CD4-positive, CD25-positive, alpha-beta regulatory T cell (primary cell): ENCODE data around the gene UNKL. TPM values are rescaled to one million over a fixed set of nuclear protein-coding genes. Genes with fewer than 3 reads are reported as not detected.

Source experiments
- ATAC-seq, 2 donors: fragments of 150-1000 bp; cut with Tn5 transposase; one replicate each; pipeline ENCODE4 v1.10.0; 2021; ENCODE audit warnings: low read depth in 2 of 2, moderate number of reproducible peaks in 2 of 2, moderate library complexity in 1 of 2
- DNase-seq, 3 donors: peaks; one replicate each; pipeline versions ENCODE4 v3.0.0 to v3.0.0-alpha.2; 2012 to 2022; ENCODE audit warnings: mixed read lengths in 1 of 3
- H3K27ac ChIP-seq: one replicate; pipeline ENCODE4 v1.7.0; 2013; ENCODE audit warnings: mild to moderate bottlenecking, low read length; ENCODE audit not compliant: insufficient read depth, poor library complexity, severe bottlenecking
- H3K27me3 ChIP-seq: one replicate; pipeline ENCODE4 v1.7.0; 2013; ENCODE audit warnings: low read length; ENCODE audit not compliant: control insufficient read depth, insufficient read depth
- H3K36me3 ChIP-seq: one replicate; pipeline ENCODE4 v1.7.0; 2013; ENCODE audit warnings: mild to moderate bottlenecking, low read length, moderate library complexity; ENCODE audit not compliant: control insufficient read depth, insufficient read depth
- H3K4me1 ChIP-seq: 2 replicates; pipeline ENCODE4 v1.7.0; 2013; ENCODE audit warnings: mild to moderate bottlenecking, low read length; ENCODE audit not compliant: insufficient read depth, control insufficient read depth, poor library complexity, severe bottlenecking
- H3K4me3 ChIP-seq: one replicate; pipeline ENCODE4 v1.7.0; 2013; ENCODE audit warnings: low read depth, mild to moderate bottlenecking, low read length, moderate library complexity
- H3K9me3 ChIP-seq, 2 experiments: 1 replicate in 1 of 2; 2 replicates in 1 of 2; pipeline ENCODE4 v1.7.0; 2013; ENCODE audit warnings: low read length in 2 of 2, mild to moderate bottlenecking in 1 of 2, moderate library complexity in 1 of 2; ENCODE audit not compliant: control insufficient read depth in 2 of 2
- H3K27ac Mint-ChIP-seq, 3 donors: one replicate each; pipeline ENCODE4 v1.8.0; 2020 to 2022; ENCODE audit warnings: mild to moderate bottlenecking in 3 of 3, mixed read lengths in 3 of 3, moderate library complexity in 2 of 3
- H3K27me3 Mint-ChIP-seq: one replicate; pipeline ENCODE4 v1.8.0; 2022; ENCODE audit warnings: mild to moderate bottlenecking, mixed read lengths
- H3K36me3 Mint-ChIP-seq: one replicate; pipeline ENCODE4 v1.8.0; 2020; ENCODE audit warnings: mixed read lengths
- H3K4me1 Mint-ChIP-seq, 4 donors: one replicate each; pipeline ENCODE4 v1.8.0; 2020 to 2022; ENCODE audit warnings: mixed read lengths in 4 of 4, mild to moderate bottlenecking in 1 of 4
- H3K4me3 Mint-ChIP-seq, 4 donors: one replicate each; pipeline ENCODE4 v1.8.0; 2020 to 2022; ENCODE audit warnings: mild to moderate bottlenecking in 4 of 4, mixed read lengths in 4 of 4, moderate library complexity in 3 of 4
- H3K9me3 Mint-ChIP-seq, 7 donors: one replicate each; pipeline ENCODE4 v1.8.0; 2020 to 2022; ENCODE audit warnings: mixed read lengths in 7 of 7, mild to moderate bottlenecking in 3 of 7, moderate library complexity in 2 of 7
- polyA plus RNA-seq, 4 donors: library from polyadenylated mRNA; unstranded; fragments of 300-500 nt; fragmentation: Illumina TruSeq; gene quantifications; one replicate each; pipeline ENCODE4 v1.2.3, GENCODE V29; 2021
- total RNA-seq: library from RNA; stranded (reverse); gene quantifications from one replicate; pipeline ENCODE4 v1.2.3, GENCODE V29; 2022

The UNKL gene
- total and polyA plus RNA-seq, 5 donors from 2014 or later, result 6.3 to 94.3 (median 9.6) TPM

DNA sequence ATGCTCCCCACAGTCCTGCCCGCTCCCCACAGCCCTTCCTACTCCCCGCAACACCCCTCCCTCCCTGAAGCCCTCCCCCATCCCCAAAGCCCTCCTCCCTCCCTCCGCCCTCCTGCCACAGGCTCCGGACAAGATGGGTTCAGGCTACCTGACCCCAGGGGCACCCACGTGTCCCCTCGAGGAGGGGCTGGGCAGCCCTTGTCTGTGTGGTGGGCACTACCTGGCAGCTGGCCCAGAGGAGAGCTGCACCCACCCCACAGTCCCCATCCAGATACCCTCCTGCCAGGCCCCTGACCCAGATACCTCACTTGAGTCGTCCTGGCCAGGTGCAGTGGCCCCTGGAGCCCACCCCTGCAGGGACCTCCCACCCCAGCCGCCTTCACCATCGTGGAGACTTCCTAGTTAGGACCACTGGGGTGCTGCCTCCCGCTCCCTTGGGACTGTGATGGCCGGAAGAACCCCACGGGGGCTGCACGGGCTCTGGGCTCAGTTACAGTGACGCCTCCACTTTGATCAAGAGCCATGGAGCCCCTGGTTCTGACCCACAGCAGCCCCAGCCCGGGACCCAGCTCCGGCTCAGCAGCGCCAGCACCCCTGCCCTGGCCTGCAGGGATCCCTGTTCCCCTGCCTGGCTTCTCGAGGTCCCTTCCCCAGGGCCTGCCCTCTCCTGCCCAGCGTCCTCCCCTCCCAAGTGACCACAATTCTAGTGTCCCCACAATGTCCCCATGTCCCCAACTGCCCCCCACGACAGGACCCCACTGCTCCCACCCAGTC, 17.2 kb upstream of the UNKL start:
- no peaks in the 10 kb centered on the region for H3K36me3 Mint-ChIP-seq
- DNase-seq, result no peak
- H3K27ac ChIP-seq, result no peak overlapping the region

GRCh38 chr16:1430759-1431496, 16.4 kb upstream of the UNKL start, which contains the start of gene PERCC1:
Gene PERCC1 (plus strand): TSS chr16:1431078. CDS start chr16:1432594, 1,516 bp downstream.
- Mint-ChIP-seq H3K27ac (peak within 1 kb of the TSS in 2 of 3 donors; percentile 52 to 79), H3K36me3 (no peaks in the 10 kb centered on the region), H3K4me1 (peaks cover 0 to 4% (median 0%) of the 10 kb centered on the region in 4 donors), H3K9me3 (no peaks in the 10 kb centered on the region), H3K4me3 (peak within 1 kb of the TSS in 3 of 4 donors; percentile 46 to 70 (median 48)), H3K27me3 (no peaks in the 10 kb centered on the region)
- peaks cover 5% of the 10 kb centered on the region for H3K4me1 ChIP-seq
- no peaks in the 10 kb centered on the region for H3K9me3 ChIP-seq
- H3K4me3 ChIP-seq, result no peak within 1 kb of the TSS
- ATAC-seq, result no peak
- no peak within 1 kb of the TSS for H3K27ac ChIP-seq
- no peaks in the 10 kb centered on the region for H3K27me3 ChIP-seq
- no peaks in the 10 kb centered on the region for H3K36me3 ChIP-seq
- DNase-seq, result no peak

More for the DNA sequence above, 17.2 kb upstream of the UNKL start:
- Mint-ChIP-seq H3K9me3 (no peaks in the 10 kb centered on the region), H3K4me1 (peaks cover 0 to 4% (median 0%) of the 10 kb centered on the region in 4 donors), H3K4me3 (peak overlapping the region in 2 of 4 donors; percentile 46 to 70), H3K27ac (peak overlapping the region in 2 of 3 donors; percentile 48 to 79), H3K27me3 (no peaks in the 10 kb centered on the region)
- no peak overlapping the region for H3K4me3 ChIP-seq
- no peaks in the 10 kb centered on the region for H3K36me3 ChIP-seq
- H3K9me3 ChIP-seq, result no peaks in the 10 kb centered on the region
- H3K27me3 ChIP-seq, result no peaks in the 10 kb centered on the region
- ATAC-seq, result no peak
- peaks cover 5% of the 10 kb centered on the region for H3K4me1 ChIP-seq

GRCh38 chr16:1430214-1430758, 15.8 kb upstream of the UNKL start:
- Histone ChIP-seq H3K27me3 (no peaks in the 10 kb centered on the region), H3K27ac (no peak overlapping the region), H3K36me3 (no peaks in the 10 kb centered on the region), H3K4me3 (no peak overlapping the region), H3K9me3 (no peaks in the 10 kb centered on the region), H3K4me1 (peaks cover 5% of the 10 kb centered on the region)
- Mint-ChIP-seq H3K36me3 (no peaks in the 10 kb centered on the region), H3K27me3 (no peaks in the 10 kb centered on the region), H3K4me3 (peak overlapping the region in 1 of 4 donors; percentile 48), H3K9me3 (no peaks in the 10 kb centered on the region), H3K27ac (peak overlapping the region in 1 of 3 donors; percentile 52), H3K4me1 (peaks cover 0 to 4% (median 0%) of the 10 kb centered on the region in 4 donors)
- DNase-seq (no peak), ATAC-seq (no peak)

GRCh38 chr16:1429631-1430030, 15.1 kb upstream of the UNKL start:
- Histone ChIP-seq H3K27me3 (no peaks in the 10 kb centered on the region), H3K9me3 (no peaks in the 10 kb centered on the region), H3K4me3 (no peak overlapping the region), H3K4me1 (peaks cover 5% of the 10 kb centered on the region), H3K27ac (no peak overlapping the region), H3K36me3 (no peaks in the 10 kb centered on the region)
- Mint-ChIP-seq H3K9me3 (no peaks in the 10 kb centered on the region), H3K27ac (peak overlapping the region in 1 of 3 donors; percentile 65), H3K27me3 (no peaks in the 10 kb centered on the region), H3K4me1 (peaks cover 0 to 4% (median 0%) of the 10 kb centered on the region in 4 donors), H3K4me3 (no peak overlapping the region), H3K36me3 (no peaks in the 10 kb centered on the region)
- no peak for ATAC-seq
- DNase-seq, result no peak

GRCh38 chr16:1429012-1429411, 14.5 kb upstream of the UNKL start:
- Histone ChIP-seq H3K27ac (no peak overlapping the region), H3K9me3 (no peaks in the 10 kb centered on the region), H3K4me3 (no peak overlapping the region), H3K27me3 (no peaks in the 10 kb centered on the region), H3K4me1 (peaks cover 5% of the 10 kb centered on the region), H3K36me3 (no peaks in the 10 kb centered on the region)
- Mint-ChIP-seq H3K27me3 (no peaks in the 10 kb centered on the region), H3K36me3 (no peaks in the 10 kb centered on the region), H3K4me3 (no peak overlapping the region), H3K4me1 (peaks cover 0 to 4% (median 0%) of the 10 kb centered on the region in 4 donors), H3K27ac (no peak overlapping the region), H3K9me3 (no peaks in the 10 kb centered on the region)
- no peak for DNase-seq
- no peak for ATAC-seq

DNA sequence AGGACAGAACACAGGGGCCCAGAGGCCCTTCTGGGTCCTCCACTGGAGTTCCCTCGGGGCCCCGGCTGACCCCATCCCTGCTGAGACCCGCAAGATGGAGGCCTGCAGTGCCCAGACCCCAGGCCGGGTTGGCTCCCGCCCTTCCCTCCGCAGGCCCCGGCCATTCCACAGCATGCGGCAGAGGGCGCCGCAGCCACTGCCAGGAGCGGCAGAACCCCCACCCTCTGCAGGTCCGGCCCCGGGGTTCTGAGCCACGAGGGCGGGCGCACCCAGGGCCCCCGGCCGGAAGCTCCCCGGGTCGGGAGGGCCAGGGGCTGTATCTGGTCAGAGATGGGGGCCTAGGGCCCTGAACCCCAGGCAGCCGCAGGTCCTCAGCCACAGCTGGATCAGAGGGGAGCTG, 14.0 kb upstream of the UNKL start:
- peak; percentile 44 to 58 for ATAC-seq
- H3K27me3 ChIP-seq, result no peaks in the 10 kb centered on the region
- peaks cover 0 to 4% (median 0%) of the 10 kb centered on the region in 4 donors for H3K4me1 Mint-ChIP-seq
- H3K4me3 ChIP-seq, result no peak overlapping the region
- no peaks in the 10 kb centered on the region for H3K9me3 ChIP-seq
- no peak overlapping the region for H3K4me3 Mint-ChIP-seq
- H3K4me1 ChIP-seq, result peaks cover 5% of the 10 kb centered on the region
- DNase-seq, result peak in 1 of 3 donors; percentile 48
- H3K36me3 Mint-ChIP-seq, result no peaks in the 10 kb centered on the region
- no peak overlapping the region for H3K27ac Mint-ChIP-seq
- H3K36me3 ChIP-seq, result no peaks in the 10 kb centered on the region
- no peaks in the 10 kb centered on the region for H3K27me3 Mint-ChIP-seq
- no peaks in the 10 kb centered on the region for H3K9me3 Mint-ChIP-seq
- no peak overlapping the region for H3K27ac ChIP-seq

DNA sequence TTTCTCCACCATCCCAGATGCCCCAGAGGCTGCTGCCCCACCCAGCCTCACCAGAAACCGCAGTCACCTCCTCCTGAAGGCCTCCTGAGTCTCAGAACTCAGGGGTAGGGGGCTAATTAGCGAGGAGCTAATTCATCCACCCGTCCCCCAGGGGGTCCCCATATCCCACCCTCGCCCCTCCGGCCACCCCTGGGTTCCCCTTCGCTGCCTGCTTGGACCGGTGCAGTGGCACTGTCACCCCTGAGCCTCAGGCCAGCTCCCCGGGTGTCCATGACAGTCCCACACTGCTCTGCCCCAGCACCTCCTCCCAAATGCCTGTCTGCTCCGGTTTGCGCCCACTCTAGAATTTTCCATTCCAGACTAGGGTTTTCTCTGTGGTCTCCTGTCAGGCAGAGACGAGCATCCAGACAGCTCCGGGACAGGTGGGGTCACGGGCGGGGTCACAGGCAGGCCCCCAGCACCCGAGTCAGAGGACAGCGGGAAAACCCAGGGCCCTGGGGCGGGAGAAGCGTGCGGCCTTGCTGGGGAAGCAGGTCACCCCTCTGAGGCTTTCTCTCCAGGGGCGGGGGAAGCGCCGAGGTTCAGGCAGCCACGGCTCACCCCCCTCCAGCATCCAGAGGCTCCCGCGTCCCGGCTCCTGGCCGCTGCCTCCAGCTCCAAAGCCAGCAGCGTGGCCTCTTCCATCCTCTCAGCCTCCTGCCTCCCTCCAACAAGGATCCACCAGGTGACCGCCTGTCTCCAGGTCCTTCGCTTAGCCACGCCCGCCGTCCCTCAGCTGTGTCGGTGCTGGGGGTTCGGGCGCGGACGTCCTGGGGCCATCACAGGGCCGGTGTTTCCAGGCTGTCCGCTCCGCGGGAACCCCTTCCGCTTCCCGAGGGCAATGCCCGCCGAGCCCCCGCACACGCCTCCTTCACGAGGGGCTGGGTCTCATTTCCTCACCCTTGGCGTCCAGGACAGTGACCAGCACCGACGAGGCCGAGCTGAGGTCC, 13.3 kb upstream of the UNKL start:
- Histone ChIP-seq H3K27me3 (no peaks in the 10 kb centered on the region), H3K4me1 (peaks cover 5% of the 10 kb centered on the region), H3K4me3 (no peak overlapping the region), H3K9me3 (no peaks in the 10 kb centered on the region), H3K27ac (no peak overlapping the region), H3K36me3 (no peaks in the 10 kb centered on the region)
- ATAC-seq (no peak), DNase-seq (no peak)
- no peaks in the 10 kb centered on the region for H3K36me3 Mint-ChIP-seq
- peaks cover 0 to 4% (median 0%) of the 10 kb centered on the region in 4 donors for H3K4me1 Mint-ChIP-seq
- no peak overlapping the region for H3K27ac Mint-ChIP-seq
- no peak overlapping the region for H3K4me3 Mint-ChIP-seq
- peaks cover 0 to 1% (median 0%) of the 10 kb centered on the region in 7 donors for H3K9me3 Mint-ChIP-seq
- no peaks in the 10 kb centered on the region for H3K27me3 Mint-ChIP-seq
